Eye (tissue), 1 donor: Measurements from ENCODE around the gene TTR.

Experiments used
- DNase-seq: peaks from one replicate; pipeline ENCODE4 v3.0.0-alpha.2; 2015

Gene TTR

GRCh38 chr18:31618801-31619200 lies 27.1 kb downstream of the TTR start:
- no peak for DNase-seq

- no peak for DNase-seq
Observed at GRCh38 chr18:31619291-31619690, 27.6 kb downstream of the TTR start.

- DNase-seq = no peak
Observed at GRCh38 chr18:31624892-31625640, 33.4 kb downstream of the TTR start.

- DNase-seq = no peak
Observed at GRCh38 chr18:31626409-31626808, 34.7 kb downstream of the TTR start.

GRCh38 chr18:31630549-31630948 lies 38.9 kb downstream of the TTR start:
- DNase-seq = no peak

- DNase-seq = no peak
Observed at GRCh38 chr18:31631526-31631925, 39.8 kb downstream of the TTR start.

- no peak for DNase-seq
Observed at GRCh38 chr18:31632356-31632755, 40.7 kb downstream of the TTR start.

- no peak for DNase-seq
Observed at GRCh38 chr18:31633392-31634330, 42.0 kb downstream of the TTR start.

GRCh38 chr18:31634331-31634713 lies 42.6 kb downstream of the TTR start:
- DNase-seq = no peak

GRCh38 chr18:31636387-31636786 lies 44.7 kb downstream of the TTR start:
- DNase-seq = no peak

GRCh38 chr18:31637445-31637844 lies 45.8 kb downstream of the TTR start:
- no peak for DNase-seq

- DNase-seq = no peak
Observed at GRCh38 chr18:31643003-31643402, 51.3 kb downstream of the TTR start.

GRCh38 chr18:31645411-31645810 lies 53.7 kb downstream of the TTR start:
- no peak for DNase-seq

- DNase-seq = no peak
Observed at GRCh38 chr18:31646332-31647126, 54.9 kb downstream of the TTR start.

GRCh38 chr18:31647127-31647753 lies 55.6 kb downstream of the TTR start:
- DNase-seq = no peak
